Measurements from ENCODE around the gene ARL15.
A peak's percentile ranks its signal among the peaks of the same experiment; 100 is the strongest.

The ARL15 gene

DNA sequence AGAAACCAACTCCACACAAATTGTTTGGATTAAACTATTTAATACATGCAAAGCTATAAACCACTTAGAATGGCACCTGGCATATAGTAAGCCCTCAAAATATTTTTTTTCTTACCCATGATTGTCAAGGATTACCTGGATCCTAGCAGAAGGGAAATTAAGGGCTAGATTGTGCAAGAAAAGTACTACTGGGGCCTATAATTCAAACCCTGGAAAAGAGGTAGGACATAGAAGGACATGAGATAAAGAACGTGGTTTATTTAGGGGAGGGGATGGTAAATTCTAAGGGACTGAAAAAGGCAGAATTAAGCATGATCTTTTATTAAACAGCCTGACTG is 14.9 kb upstream of the ARL15 start:
- no peak overlapping the region for H3K4me3 ChIP-seq (ENCODE audit: low read length)
- TF ChIP-seq, protein P1, sequence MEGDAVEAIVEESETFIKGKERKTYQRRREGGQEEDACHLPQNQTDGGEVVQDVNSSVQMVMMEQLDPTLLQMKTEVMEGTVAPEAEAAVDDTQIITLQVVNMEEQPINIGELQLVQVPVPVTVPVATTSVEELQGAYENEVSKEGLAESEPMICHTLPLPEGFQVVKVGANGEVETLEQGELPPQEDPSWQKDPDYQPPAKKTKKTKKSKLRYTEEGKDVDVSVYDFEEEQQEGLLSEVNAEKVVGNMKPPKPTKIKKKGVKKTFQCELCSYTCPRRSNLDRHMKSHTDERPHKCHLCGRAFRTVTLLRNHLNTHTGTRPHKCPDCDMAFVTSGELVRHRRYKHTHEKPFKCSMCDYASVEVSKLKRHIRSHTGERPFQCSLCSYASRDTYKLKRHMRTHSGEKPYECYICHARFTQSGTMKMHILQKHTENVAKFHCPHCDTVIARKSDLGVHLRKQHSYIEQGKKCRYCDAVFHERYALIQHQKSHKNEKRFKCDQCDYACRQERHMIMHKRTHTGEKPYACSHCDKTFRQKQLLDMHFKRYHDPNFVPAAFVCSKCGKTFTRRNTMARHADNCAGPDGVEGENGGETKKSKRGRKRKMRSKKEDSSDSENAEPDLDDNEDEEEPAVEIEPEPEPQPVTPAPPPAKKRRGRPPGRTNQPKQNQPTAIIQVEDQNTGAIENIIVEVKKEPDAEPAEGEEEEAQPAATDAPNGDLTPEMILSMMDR (IDR thresholded peaks at IDR 0.05; ENCODE audit: insufficient read depth, low read depth, low read length, missing control alignments), result no peak
- DNase-seq (ENCODE audit: low read depth), result no peak

DNA sequence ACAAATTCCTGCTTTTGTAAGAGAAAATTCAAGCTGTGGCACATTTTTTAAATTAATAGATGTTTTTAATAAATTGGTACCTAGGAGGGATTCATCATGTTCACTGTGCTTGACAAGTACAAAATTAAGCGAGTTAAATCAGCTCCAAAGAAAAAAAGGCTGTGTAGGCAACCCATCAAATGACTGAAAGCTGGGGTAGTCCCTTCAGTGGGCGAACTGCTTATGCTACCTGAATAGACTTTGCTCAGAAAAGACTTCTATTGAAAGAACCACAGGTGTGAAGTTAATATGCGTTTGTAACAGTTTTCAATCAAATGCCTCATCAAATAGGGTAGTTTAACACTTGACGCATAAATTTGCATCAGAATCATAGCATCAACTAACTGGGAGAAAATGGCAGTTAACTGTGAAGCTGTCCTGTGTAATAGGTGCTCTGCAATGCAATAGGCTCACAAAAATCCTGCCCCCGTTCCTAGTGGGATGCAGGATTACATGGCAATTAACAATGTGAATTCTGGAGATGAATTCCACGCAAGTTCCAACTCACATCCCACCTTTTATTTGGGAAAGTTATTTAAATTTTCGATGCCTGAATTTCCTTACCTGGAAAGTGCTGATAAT is 14.4 kb upstream of the ARL15 start:
- no peak for DNase-seq (ENCODE audit: low read depth)

DNA sequence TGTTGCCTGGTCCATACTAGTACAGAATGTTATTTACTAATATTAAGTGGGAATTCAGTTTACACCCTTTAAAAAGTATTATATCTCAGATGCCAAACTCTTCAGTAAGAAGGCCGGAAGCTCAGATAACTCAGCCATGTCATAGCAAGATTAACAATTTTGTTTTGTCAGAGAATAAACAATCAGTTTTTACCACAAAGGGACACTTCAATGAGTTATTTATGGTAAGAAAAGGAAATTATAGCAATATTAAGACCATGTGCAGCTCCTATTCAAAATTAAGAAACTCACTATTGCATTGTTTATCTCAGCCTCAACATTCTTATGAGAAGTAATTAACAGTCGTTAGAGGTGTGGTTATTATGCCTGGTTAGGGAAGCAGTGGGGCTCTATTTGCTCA is 13.1 kb upstream of the ARL15 start:
- TF ChIP-seq, protein P1 (IDR thresholded peaks at IDR 0.05; ENCODE audit: insufficient read depth, low read depth, low read length, missing control alignments), result no peak
- H3K4me3 ChIP-seq (ENCODE audit: low read length), result no peak overlapping the region
- DNase-seq (ENCODE audit: low read depth), result no peak

More for the DNA sequence above, 14.4 kb upstream of the ARL15 start:
- no peak overlapping the region for H3K4me3 ChIP-seq (ENCODE audit: low read length)
- TF ChIP-seq, protein P1 (IDR thresholded peaks at IDR 0.05; ENCODE audit: insufficient read depth, low read depth, low read length, missing control alignments), result no peak

DNA sequence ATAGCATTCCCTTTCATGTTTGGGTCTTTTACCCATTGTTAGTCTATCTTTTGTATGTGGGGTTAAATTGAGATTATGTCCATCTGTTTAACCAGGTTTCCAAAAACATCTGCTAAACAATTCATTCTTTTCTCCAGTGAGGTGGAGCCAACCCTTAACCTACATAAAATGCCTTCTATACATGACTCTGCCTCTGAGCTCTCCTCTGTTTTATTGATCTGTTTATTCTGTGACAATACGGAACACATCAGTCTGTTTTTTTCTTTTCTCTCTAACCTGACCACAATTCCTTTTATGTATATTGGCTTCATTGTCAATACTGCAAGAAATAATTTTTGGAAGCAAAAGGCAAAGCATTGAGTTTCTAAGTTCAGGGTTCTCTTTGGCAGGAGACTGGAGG is 9.9 kb upstream of the ARL15 start:
- no peak overlapping the region for H3K4me3 ChIP-seq (ENCODE audit: low read length)
- DNase-seq (ENCODE audit: low read depth), result no peak
- TF ChIP-seq, protein P1 (IDR thresholded peaks at IDR 0.05; ENCODE audit: insufficient read depth, low read depth, low read length, missing control alignments), result no peak

DNA sequence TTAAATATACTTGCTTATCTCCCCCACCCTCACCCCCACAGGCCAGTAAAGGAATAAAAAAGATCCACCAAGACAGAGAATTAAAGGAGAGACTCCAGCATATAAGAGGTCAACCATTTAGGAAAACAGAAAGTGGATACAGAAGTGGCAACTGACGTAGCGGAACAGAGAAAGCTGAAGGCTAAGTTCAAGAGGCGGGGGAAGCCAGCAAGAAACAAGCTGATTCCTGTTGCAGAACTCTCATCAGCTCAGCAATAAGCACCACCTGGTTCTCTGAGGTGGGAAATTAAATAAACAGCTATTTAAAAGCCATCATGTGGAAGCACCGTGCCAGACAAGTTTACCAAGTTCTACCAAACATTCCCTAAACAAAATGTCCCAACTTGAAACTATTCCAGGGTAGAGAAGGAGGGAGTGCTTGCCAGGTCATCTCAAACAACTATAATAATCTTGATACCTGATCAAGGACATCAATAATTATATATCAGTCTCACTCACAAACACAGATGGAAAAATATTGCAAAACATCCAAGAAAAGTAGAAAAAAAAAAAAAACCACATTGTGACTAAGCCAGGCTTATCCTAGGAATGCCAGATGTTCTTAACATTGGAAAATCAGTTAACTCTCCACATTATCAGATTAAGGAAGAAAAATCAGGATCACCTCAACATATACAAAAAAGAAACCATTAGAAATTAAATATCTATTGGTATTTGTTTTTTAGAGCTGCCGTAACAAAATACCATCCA is 7.3 kb upstream of the ARL15 start:
- no peak overlapping the region for H3K4me3 ChIP-seq (ENCODE audit: low read length)
- DNase-seq (ENCODE audit: low read depth), result peak; percentile 7
- TF ChIP-seq, protein P1 (IDR thresholded peaks at IDR 0.05; ENCODE audit: insufficient read depth, low read depth, low read length, missing control alignments), result no peak

DNA sequence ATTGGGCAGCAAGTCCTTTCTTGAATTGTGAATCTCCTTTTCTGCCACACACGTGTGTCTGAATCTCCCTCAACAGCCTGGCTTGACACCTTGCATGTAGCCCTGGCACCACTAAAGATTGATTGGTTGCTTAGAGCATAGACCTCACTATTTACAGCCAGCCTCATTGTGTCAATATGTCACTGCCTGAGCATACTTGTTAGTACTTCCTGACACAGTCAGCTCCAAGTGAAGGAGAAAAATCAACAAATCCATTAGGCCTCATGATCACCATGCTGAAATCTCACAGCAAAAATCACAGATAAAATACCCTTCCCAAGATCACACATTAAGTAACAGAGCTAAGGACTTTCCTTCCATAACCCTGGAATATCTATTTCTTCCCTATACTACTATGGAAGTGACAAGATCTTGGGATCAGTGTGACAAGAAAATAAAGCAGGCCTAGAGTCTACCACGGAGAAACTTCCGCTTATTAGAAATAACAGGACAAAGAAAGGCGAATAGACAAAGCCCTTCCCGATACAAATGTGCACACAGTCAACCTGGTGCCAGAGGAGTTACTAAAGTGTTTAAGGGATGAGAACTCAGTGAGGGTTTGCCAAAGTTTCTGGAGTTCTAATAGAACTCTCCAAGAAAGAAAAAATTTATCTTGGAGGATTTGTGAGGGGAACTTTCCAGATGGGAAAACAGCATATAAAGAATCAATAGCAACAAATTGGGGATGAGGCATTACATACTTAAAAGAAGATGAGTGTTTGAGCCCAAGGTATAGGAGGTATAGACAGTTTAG is 5.6 kb upstream of the ARL15 start:
- TF ChIP-seq, protein P1 (IDR thresholded peaks at IDR 0.05; ENCODE audit: insufficient read depth, low read depth, low read length, missing control alignments), result no peak
- no peak overlapping the region for H3K4me3 ChIP-seq (ENCODE audit: low read length)
- no peak for DNase-seq (ENCODE audit: low read depth)
